ENCODE data around the gene ARL5B. TPM values are rescaled to one million over a fixed set of nuclear protein-coding genes. Genes with fewer than 3 reads are reported as not detected.

The ARL5B gene
- total RNA-seq, 1 donor from 2014 or later = 36.7 TPM

- Histone ChIP-seq H3K36me3 (ENCODE audit: insufficient read depth, low read length) (peaks cover 2% of the 10 kb centered on the region), H3K4me3 (ENCODE audit: insufficient read depth, low read depth, low read length) (no peak overlapping the region), H2AFZ (ENCODE audit: low read depth, low read length) (no peak overlapping the region), H3K4me1 (ENCODE audit: insufficient read depth, low read length) (peaks cover 29% of the 10 kb centered on the region), H3K9ac (ENCODE audit: low read length) (peak overlapping the region; percentile 55), H3K9me3 (ENCODE audit: insufficient read depth, low read depth, low read length) (no peaks in the 10 kb centered on the region), H4K20me1 (ENCODE audit: insufficient read depth, low read length) (peaks cover 57% of the 10 kb centered on the region), H3K4me2 (ENCODE audit: low read length) (peak overlapping the region; percentile 76), H3K27ac (ENCODE audit: low read depth, low read length) (peak overlapping the region; percentile 59), H3K27me3 (ENCODE audit: insufficient read depth, low read length) (no peaks in the 10 kb centered on the region), H3K79me2 (ENCODE audit: insufficient read depth, low read length) (peaks cover 94% of the 10 kb centered on the region)
- FAIRE-seq = peak; percentile 83
- peak overlapping the region; percentile 89 for H3K27ac Mint-ChIP-seq (ENCODE audit: unreplicated experiment)
- H3K4me3 Mint-ChIP-seq (ENCODE audit: unreplicated experiment) = peak overlapping the region; percentile 70
- H3K27me3 Mint-ChIP-seq (ENCODE audit: low read depth, unreplicated experiment) = no peaks in the 10 kb centered on the region
- peaks cover 34% of the 10 kb centered on the region for H3K4me1 Mint-ChIP-seq (ENCODE audit: low read depth, unreplicated experiment)
- H3K9me3 Mint-ChIP-seq (ENCODE audit: unreplicated experiment) = no peaks in the 10 kb centered on the region
- H3K36me3 Mint-ChIP-seq (ENCODE audit: low read depth, unreplicated experiment) = peaks cover 9% of the 10 kb centered on the region
- TF ChIP-seq EZH2 (IDR thresholded peaks at IDR 0.05; ENCODE audit: insufficient read depth, low read length) = no peak
- TF ChIP-seq, protein P1, sequence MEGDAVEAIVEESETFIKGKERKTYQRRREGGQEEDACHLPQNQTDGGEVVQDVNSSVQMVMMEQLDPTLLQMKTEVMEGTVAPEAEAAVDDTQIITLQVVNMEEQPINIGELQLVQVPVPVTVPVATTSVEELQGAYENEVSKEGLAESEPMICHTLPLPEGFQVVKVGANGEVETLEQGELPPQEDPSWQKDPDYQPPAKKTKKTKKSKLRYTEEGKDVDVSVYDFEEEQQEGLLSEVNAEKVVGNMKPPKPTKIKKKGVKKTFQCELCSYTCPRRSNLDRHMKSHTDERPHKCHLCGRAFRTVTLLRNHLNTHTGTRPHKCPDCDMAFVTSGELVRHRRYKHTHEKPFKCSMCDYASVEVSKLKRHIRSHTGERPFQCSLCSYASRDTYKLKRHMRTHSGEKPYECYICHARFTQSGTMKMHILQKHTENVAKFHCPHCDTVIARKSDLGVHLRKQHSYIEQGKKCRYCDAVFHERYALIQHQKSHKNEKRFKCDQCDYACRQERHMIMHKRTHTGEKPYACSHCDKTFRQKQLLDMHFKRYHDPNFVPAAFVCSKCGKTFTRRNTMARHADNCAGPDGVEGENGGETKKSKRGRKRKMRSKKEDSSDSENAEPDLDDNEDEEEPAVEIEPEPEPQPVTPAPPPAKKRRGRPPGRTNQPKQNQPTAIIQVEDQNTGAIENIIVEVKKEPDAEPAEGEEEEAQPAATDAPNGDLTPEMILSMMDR (IDR thresholded peaks at IDR 0.05; ENCODE audit: insufficient read depth, low read depth, low read length) = no peak
- DNase-seq (ENCODE audit: low read depth) = peak; percentile 35
These were observed 6.8 kb downstream of the ARL5B start for GRCh38 chr10:18665815-18666558.

DNA sequence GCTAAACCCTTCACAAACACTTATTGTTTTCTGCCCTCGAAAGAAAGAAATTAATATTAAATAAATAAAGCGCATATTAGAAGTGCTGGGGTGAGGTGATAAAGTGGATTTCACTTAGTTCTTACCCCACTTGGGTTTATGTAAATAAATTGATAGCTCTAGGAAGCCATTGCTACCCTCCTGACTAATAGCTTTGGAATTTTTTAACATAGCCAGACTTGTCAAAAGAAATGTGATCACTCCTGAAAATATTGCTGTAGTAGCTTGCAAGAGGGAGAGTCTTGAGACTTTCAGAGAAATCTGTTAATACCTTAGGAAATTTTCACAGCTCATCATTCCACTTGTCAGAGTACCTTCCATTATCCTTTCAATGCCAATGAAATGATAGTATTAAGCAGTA is 7.6 kb downstream of the ARL5B start:
- H3K4me3 Mint-ChIP-seq (ENCODE audit: unreplicated experiment) = peak overlapping the region; percentile 31
- Histone ChIP-seq H3K9me3 (ENCODE audit: insufficient read depth, low read depth, low read length) (no peaks in the 10 kb centered on the region), H3K27me3 (ENCODE audit: insufficient read depth, low read length) (no peaks in the 10 kb centered on the region), H3K79me2 (ENCODE audit: insufficient read depth, low read length) (peaks cover 92% of the 10 kb centered on the region), H3K27ac (ENCODE audit: low read depth, low read length) (peak overlapping the region; percentile 59), H3K4me2 (ENCODE audit: low read length) (peak overlapping the region; percentile 76), H2AFZ (ENCODE audit: low read depth, low read length) (no peak overlapping the region), H4K20me1 (ENCODE audit: insufficient read depth, low read length) (peaks cover 50% of the 10 kb centered on the region), H3K36me3 (ENCODE audit: insufficient read depth, low read length) (peaks cover 2% of the 10 kb centered on the region), H3K9ac (ENCODE audit: low read length) (peak overlapping the region; percentile 39), H3K4me3 (ENCODE audit: insufficient read depth, low read depth, low read length) (peak overlapping the region; percentile 23), H3K4me1 (ENCODE audit: insufficient read depth, low read length) (peaks cover 26% of the 10 kb centered on the region)
- DNase-seq (ENCODE audit: low read depth) = peak; percentile 84
- peak; percentile 91 for FAIRE-seq
- H3K27ac Mint-ChIP-seq (ENCODE audit: unreplicated experiment) = peak overlapping the region; percentile 76
- no peaks in the 10 kb centered on the region for H3K9me3 Mint-ChIP-seq (ENCODE audit: unreplicated experiment)
- TF ChIP-seq, protein P1 (IDR thresholded peaks at IDR 0.05; ENCODE audit: insufficient read depth, low read depth, low read length) = no peak
- no peak for TF ChIP-seq EZH2 (IDR thresholded peaks at IDR 0.05; ENCODE audit: insufficient read depth, low read length)
- no peaks in the 10 kb centered on the region for H3K27me3 Mint-ChIP-seq (ENCODE audit: low read depth, unreplicated experiment)
- H3K4me1 Mint-ChIP-seq (ENCODE audit: low read depth, unreplicated experiment) = peaks cover 27% of the 10 kb centered on the region
- peaks cover 8% of the 10 kb centered on the region for H3K36me3 Mint-ChIP-seq (ENCODE audit: low read depth, unreplicated experiment)

GRCh38 chr10:18668026-18668425 is 8.8 kb downstream of the ARL5B start:
- Histone ChIP-seq H2AFZ (ENCODE audit: low read depth, low read length) (no peak overlapping the region), H3K4me3 (ENCODE audit: insufficient read depth, low read depth, low read length) (no peak overlapping the region), H3K4me1 (ENCODE audit: insufficient read depth, low read length) (peaks cover 26% of the 10 kb centered on the region), H3K27me3 (ENCODE audit: insufficient read depth, low read length) (no peaks in the 10 kb centered on the region), H3K79me2 (ENCODE audit: insufficient read depth, low read length) (peaks cover 88% of the 10 kb centered on the region), H3K9me3 (ENCODE audit: insufficient read depth, low read depth, low read length) (no peaks in the 10 kb centered on the region), H3K9ac (ENCODE audit: low read length) (no peak overlapping the region), H4K20me1 (ENCODE audit: insufficient read depth, low read length) (peaks cover 40% of the 10 kb centered on the region), H3K36me3 (ENCODE audit: insufficient read depth, low read length) (peaks cover 2% of the 10 kb centered on the region), H3K27ac (ENCODE audit: low read depth, low read length) (no peak overlapping the region), H3K4me2 (ENCODE audit: low read length) (no peak overlapping the region)
- Mint-ChIP-seq H3K4me3 (ENCODE audit: unreplicated experiment) (peak overlapping the region; percentile 41), H3K9me3 (ENCODE audit: unreplicated experiment) (no peaks in the 10 kb centered on the region), H3K36me3 (ENCODE audit: low read depth, unreplicated experiment) (peaks cover 8% of the 10 kb centered on the region), H3K27ac (ENCODE audit: unreplicated experiment) (peak overlapping the region; percentile 69), H3K27me3 (ENCODE audit: low read depth, unreplicated experiment) (no peaks in the 10 kb centered on the region), H3K4me1 (ENCODE audit: low read depth, unreplicated experiment) (peaks cover 25% of the 10 kb centered on the region)
- DNase-seq (ENCODE audit: low read depth) = no peak
- TF ChIP-seq, protein P1 (IDR thresholded peaks at IDR 0.05; ENCODE audit: insufficient read depth, low read depth, low read length) = no peak
- TF ChIP-seq EZH2 (IDR thresholded peaks at IDR 0.05; ENCODE audit: insufficient read depth, low read length) = no peak
- FAIRE-seq = no peak
